HL-60 (cell line): ENCODE measurements around the gene PPP1R9B.

Experiments
- DNase-seq, 2 experiments: peaks; one replicate each; pipeline ENCODE4 v3.0.0-alpha.2; 2010 to 2020; ENCODE audit warnings: low read depth in 1 of 2, low spot score in 1 of 2
- H3K27ac ChIP-seq: fragments of 250-450 bp; sonication (Bioruptor Pico); replicated peaks from 2 replicates; pipeline ENCODE4 v1.5.1; 2020; ENCODE audit warnings: mild to moderate bottlenecking, moderate library complexity
- H3K27me3 ChIP-seq: fragments of 250-450 bp; sonication (Bioruptor Pico); 2 replicates; pipeline ENCODE4 v1.5.1; 2021; ENCODE audit warnings: mild to moderate bottlenecking, moderate library complexity; ENCODE audit not compliant: insufficient read depth, poor library complexity, severe bottlenecking
- H3K4me3 ChIP-seq: replicated peaks from 2 replicates; pipeline ENCODE4 v1.5.1; 2011; ENCODE audit warnings: mild to moderate bottlenecking, control low read depth, low read length; ENCODE audit not compliant: insufficient read depth
- CTCF ChIP-seq: IDR thresholded peaks from one replicate; pipeline ENCODE4 v1.5.1; 2011; ENCODE audit warnings: low read length, control low read depth, inconsistent platforms; ENCODE audit not compliant: insufficient read depth
- GABPA ChIP-seq: IDR thresholded peaks from 2 replicates; pipeline ENCODE4 v1.6.1; 2012; ENCODE audit warnings: low read depth
- POLR2AphosphoS5 ChIP-seq: IDR thresholded peaks from 2 replicates; pipeline ENCODE4 v1.6.1; 2012; ENCODE audit warnings: low read depth
- SPI1 ChIP-seq: IDR thresholded peaks from 2 replicates; pipeline ENCODE4 v1.6.1; 2012; ENCODE audit warnings: low read depth, mild to moderate bottlenecking, borderline replicate concordance
- TF ChIP-seq, protein P1 (sequence below): IDR thresholded peaks from 2 replicates; pipeline ENCODE4 v1.6.1; 2012; ENCODE audit warnings: low read depth; ENCODE audit not compliant: insufficient replicate concordance

Gene PPP1R9B

GRCh38 chr17:50165066-50165465 lies 14.6 kb upstream of the PPP1R9B start:
- no peak overlapping the region for H3K27ac ChIP-seq
- no peak overlapping the region for H3K4me3 ChIP-seq
- no peak for DNase-seq
- H3K27me3 ChIP-seq: peaks cover 5% of the 10 kb centered on the region
- no peak for TF ChIP-seq POLR2AphosphoS5
- TF ChIP-seq, protein P1, sequence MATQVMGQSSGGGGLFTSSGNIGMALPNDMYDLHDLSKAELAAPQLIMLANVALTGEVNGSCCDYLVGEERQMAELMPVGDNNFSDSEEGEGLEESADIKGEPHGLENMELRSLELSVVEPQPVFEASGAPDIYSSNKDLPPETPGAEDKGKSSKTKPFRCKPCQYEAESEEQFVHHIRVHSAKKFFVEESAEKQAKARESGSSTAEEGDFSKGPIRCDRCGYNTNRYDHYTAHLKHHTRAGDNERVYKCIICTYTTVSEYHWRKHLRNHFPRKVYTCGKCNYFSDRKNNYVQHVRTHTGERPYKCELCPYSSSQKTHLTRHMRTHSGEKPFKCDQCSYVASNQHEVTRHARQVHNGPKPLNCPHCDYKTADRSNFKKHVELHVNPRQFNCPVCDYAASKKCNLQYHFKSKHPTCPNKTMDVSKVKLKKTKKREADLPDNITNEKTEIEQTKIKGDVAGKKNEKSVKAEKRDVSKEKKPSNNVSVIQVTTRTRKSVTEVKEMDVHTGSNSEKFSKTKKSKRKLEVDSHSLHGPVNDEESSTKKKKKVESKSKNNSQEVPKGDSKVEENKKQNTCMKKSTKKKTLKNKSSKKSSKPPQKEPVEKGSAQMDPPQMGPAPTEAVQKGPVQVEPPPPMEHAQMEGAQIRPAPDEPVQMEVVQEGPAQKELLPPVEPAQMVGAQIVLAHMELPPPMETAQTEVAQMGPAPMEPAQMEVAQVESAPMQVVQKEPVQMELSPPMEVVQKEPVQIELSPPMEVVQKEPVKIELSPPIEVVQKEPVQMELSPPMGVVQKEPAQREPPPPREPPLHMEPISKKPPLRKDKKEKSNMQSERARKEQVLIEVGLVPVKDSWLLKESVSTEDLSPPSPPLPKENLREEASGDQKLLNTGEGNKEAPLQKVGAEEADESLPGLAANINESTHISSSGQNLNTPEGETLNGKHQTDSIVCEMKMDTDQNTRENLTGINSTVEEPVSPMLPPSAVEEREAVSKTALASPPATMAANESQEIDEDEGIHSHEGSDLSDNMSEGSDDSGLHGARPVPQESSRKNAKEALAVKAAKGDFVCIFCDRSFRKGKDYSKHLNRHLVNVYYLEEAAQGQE: no peak

GRCh38 chr17:50164697-50164988 lies 14.2 kb upstream of the PPP1R9B start:
- Histone ChIP-seq H3K27ac (no peak overlapping the region), H3K4me3 (no peak overlapping the region), H3K27me3 (peaks cover 5% of the 10 kb centered on the region)
- TF ChIP-seq, protein P1: no peak
- TF ChIP-seq POLR2AphosphoS5 (no peak), GABPA (no peak), CTCF (no peak)
- DNase-seq: no peak

- no peak for DNase-seq
- H3K27me3 ChIP-seq: peaks cover 5% of the 10 kb centered on the region
- H3K27ac ChIP-seq: no peak overlapping the region
- TF ChIP-seq CTCF: no peak
- TF ChIP-seq GABPA: no peak
- TF ChIP-seq POLR2AphosphoS5: no peak
- TF ChIP-seq SPI1: no peak
- H3K4me3 ChIP-seq: no peak overlapping the region
Observed at GRCh38 chr17:50163843-50164696, 13.6 kb upstream of the PPP1R9B start.

DNA sequence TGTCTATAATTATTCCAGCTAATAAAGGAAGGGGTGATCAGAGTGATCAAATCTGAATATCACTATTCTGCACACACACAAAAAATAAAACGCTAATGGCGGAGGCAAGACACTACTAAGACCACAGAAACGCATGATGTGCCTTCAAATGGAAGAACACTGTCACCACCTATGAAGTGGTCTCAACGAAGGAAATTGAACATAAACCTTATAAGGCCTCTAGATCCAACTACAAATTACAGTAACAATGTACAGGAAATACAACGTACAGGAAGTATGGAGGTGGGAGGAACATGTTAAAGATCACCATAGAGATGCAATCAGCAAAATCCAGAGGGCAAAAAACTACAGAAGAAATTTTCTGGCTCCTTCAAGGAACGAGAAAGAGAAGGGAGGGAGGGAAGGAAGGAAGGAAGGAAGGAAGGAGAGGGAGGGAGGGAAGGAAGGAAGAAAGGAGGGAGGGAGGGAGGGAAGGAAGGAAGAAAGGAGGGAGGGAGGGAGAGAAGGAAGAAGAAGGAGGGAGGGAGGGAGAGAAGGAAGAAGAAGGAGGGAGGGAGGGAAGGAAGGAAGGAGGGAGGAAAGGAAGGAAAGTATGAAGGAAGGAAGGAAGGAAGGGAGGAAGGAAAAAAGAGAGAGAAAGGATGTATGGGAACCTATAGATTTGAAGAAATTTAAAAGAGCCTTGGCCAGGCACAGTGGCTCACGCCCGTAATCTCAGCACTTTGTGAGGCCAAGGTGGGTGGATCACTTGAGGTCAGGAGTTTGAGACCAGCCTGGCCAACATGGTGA lies 12.2 kb upstream of the PPP1R9B start:
- Histone ChIP-seq H3K27ac (no peak overlapping the region), H3K27me3 (peaks cover under 1% of the 10 kb centered on the region)
- DNase-seq: no peak

More for the DNA sequence above, 12.2 kb upstream of the PPP1R9B start:
- no peak overlapping the region for H3K4me3 ChIP-seq
- TF ChIP-seq, protein P1: no peak
- no peak for TF ChIP-seq SPI1
- TF ChIP-seq GABPA: no peak
- no peak for TF ChIP-seq POLR2AphosphoS5
- no peak for TF ChIP-seq CTCF
